ENCODE results near the gene PRPF40B.

PRPF40B gene

GRCh38 chr12:49635656-49636055 lies 12.3 kb downstream of the PRPF40B start:
- no peak for DNase-seq (ENCODE audit: low read depth)

GRCh38 chr12:49636574-49636973 lies 13.2 kb downstream of the PRPF40B start:
- DNase-seq (ENCODE audit: low read depth), result no peak

- DNase-seq (ENCODE audit: low read depth), result peak; percentile 65
Observed at GRCh38 chr12:49636979-49637755, 13.8 kb downstream of the PRPF40B start.

- DNase-seq (ENCODE audit: low read depth), result no peak
Observed at GRCh38 chr12:49641748-49642369, 18.5 kb downstream of the PRPF40B start.

- DNase-seq (ENCODE audit: low read depth), result no peak
Observed at GRCh38 chr12:49642370-49642802, 19.0 kb downstream of the PRPF40B start.

GRCh38 chr12:49643135-49643534 lies 19.8 kb downstream of the PRPF40B start:
- DNase-seq (ENCODE audit: low read depth), result no peak

- no peak for DNase-seq (ENCODE audit: low read depth)
Observed at GRCh38 chr12:49643961-49644619, 20.7 kb downstream of the PRPF40B start.

GRCh38 chr12:49644620-49644994 lies 21.2 kb downstream of the PRPF40B start:
- DNase-seq (ENCODE audit: low read depth), result peak; percentile 57

- no peak for DNase-seq (ENCODE audit: low read depth)
Observed at GRCh38 chr12:49645146-49646039, 22.0 kb downstream of the PRPF40B start.

- DNase-seq (ENCODE audit: low read depth), result no peak
Observed at GRCh38 chr12:49646331-49646830, 23.0 kb downstream of the PRPF40B start.

GRCh38 chr12:49646871-49647654 lies 23.7 kb downstream of the PRPF40B start:
- DNase-seq (ENCODE audit: low read depth), result no peak

GRCh38 chr12:49647827-49648711 lies 24.7 kb downstream of the PRPF40B start:
- DNase-seq (ENCODE audit: low read depth), result no peak

GRCh38 chr12:49648712-49649003 lies 25.3 kb downstream of the PRPF40B start:
- no peak for DNase-seq (ENCODE audit: low read depth)

- DNase-seq (ENCODE audit: low read depth), result no peak
Observed at GRCh38 chr12:49649445-49649844, 26.1 kb downstream of the PRPF40B start.

GRCh38 chr12:49649892-49650291 lies 26.5 kb downstream of the PRPF40B start:
- DNase-seq (ENCODE audit: low read depth), result no peak

GRCh38 chr12:49651855-49652254 lies 28.5 kb downstream of the PRPF40B start:
- DNase-seq (ENCODE audit: low read depth), result no peak

GRCh38 chr12:49652921-49653520 lies 29.7 kb downstream of the PRPF40B start:
- no peak for DNase-seq (ENCODE audit: low read depth)

GRCh38 chr12:49654715-49655114 lies 31.4 kb downstream of the PRPF40B start:
- no peak for DNase-seq (ENCODE audit: low read depth)

- DNase-seq (ENCODE audit: low read depth), result no peak
Observed at GRCh38 chr12:49655595-49656236, 32.4 kb downstream of the PRPF40B start.
